GM21619 (cell line): ENCODE data around the gene FGF14.
A peak's percentile ranks its signal among the peaks of the same experiment; 100 is the strongest.

Source experiments
- ATAC-seq: cut with Tn5 transposase; IDR thresholded peaks from one replicate; pipeline ENCODE4 v1.9.1; 2021; ENCODE audit not compliant: unreplicated experiment

Gene FGF14

DNA sequence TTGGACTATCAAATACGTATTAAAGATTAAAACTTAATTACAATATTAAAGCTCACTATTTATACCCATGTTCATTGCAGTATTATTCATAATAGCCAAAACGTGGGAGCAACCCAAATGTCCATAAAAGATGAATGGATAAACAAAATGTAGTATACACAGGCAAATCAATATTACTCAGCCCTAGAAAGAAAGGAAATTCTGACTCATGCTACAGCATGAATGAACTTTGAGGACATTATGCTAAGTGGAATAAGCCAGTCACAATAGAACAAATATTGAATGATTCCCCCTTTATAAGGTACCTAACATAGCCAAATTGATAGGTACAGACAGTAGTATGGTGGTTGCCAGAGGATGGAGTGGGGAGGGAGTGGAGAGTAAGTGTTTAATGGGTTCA lies 457.3 kb downstream of the FGF14 start:
- ATAC-seq = no peak

DNA sequence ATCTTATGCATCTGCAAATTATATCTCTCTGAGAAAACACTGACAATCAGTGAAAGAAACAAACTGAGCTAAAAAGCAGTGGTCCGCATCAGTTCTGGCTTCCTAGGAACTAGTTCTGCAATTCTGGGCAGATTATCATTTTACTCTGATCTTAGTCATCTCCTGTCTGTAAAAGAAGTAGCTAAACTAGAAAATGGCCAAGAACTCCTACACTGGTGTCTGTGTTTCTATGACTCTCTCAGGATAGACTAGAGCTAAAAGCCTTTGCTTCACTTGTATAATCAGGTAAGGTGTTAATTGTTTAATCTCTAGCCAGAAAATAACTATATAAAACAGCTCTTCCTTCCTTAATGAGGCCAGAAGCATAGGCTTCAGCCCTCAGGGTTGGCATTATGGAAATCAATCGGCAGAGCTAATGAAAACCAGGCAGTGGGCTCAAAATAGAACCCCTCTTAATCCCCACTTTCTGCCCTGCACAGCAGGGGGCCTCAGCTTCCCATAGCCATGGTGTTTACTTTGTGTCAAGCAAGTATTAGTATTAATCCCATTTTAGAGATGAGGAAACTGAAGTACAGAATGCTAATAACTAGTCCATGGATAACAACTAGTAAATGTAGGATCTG lies 459.2 kb downstream of the FGF14 start:
- no peak for ATAC-seq

DNA sequence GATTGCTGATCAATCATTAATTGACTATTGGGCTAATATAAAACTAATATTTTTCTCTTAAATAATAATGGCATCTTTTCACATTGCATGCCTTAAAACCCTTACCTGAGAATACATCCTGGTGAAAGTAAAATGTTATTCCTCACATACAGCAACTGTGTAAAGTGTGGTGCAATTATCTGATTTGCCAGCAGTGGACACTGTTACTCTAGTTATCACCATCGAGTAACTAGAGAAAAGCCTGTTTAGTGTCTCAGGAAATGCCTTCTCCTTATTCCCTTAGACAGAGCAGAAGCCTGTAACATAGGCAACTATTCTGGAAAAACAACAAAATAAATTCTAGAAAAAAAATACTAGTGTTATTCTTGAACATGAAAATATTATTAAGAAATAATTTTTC lies 459.8 kb downstream of the FGF14 start:
- peak; percentile 61 for ATAC-seq

DNA sequence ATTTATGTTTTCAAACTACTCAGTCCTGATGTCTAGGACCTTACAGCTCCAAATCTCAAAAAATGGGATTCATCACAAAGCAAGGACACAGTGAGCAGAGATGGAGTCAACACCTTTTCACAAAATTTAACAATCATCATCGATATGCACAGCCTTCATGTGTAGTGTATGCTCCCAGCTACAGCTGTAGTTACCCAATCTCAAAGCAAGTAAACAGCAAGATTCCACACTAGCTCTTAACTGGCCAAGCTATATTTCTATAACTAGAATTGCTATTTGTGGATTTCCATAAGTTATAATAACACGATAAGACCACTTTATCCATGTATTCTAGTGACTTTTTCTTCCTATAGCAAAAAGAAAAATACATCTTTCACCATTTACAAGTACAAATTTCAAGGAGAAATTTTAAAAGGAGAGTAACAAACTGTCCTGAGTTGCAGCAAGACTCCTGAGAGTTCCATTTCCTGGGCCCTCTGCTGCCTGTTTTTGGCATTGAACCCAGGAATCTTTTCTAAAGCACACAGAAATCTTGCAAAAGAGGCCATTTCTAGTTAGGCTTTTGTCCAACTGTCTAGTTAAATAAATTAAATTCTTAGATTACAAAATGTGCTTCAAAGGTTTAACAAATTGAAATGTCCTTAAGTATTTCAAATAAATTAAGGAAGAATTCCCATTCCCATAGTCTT lies 460.6 kb downstream of the FGF14 start:
- ATAC-seq = no peak

DNA sequence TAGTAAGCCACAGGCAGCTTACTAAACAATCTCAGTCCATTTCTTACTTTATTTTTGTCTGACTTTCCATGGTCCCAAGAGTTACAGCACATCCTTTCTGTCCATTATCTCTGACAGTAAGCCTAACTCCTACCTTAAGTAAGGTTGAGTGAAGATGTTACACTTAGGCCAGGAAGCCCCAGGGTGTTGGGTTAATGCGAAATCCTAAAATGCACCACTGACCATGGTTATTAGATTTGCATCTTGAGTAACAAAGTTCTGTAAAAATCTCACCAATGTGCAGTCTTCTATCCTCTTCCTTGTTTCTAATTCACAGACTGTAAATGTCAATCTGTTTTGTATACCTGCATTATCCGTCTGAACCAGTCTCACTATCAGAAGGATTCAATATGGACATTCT lies 462.5 kb downstream of the FGF14 start:
- no peak for ATAC-seq

DNA sequence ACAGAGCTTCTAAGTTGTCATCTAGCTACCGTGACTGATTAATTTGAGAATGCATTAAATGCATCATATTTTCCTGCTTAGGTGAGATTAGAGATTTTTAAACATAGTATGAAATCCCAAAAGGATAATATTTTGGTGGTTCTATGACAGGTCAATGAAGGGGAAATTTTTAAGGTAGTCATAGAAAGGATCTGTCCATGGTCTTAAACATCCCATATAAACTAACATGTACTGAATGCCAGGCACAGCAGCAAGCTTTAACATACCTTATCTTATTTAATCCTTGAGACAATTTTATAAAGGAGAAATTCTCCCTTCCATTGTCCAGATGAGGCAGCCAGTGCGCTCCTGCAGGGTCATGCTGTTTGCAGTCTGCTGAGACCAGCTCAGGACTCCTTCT lies 466.0 kb downstream of the FGF14 start:
- ATAC-seq = no peak

DNA sequence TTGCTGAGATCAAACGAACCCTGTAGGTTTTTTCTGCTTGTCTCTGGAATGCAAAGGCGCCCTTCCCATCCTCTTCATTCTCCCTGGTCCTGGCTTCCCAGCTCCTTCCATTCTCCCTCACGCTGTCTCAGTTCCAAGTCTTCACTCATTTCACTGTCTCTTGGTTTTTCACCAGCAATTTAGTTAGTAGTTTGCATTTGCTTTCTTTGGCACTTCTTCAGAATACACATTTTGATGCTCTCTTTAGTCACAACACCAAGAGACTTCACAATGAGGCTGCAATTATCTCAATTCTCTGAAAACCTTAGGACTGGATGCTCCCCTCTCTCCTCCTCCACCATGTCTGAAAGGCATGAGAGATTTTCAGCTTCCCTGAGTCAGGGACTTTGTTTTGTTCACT lies 470.7 kb downstream of the FGF14 start:
- no peak for ATAC-seq

DNA sequence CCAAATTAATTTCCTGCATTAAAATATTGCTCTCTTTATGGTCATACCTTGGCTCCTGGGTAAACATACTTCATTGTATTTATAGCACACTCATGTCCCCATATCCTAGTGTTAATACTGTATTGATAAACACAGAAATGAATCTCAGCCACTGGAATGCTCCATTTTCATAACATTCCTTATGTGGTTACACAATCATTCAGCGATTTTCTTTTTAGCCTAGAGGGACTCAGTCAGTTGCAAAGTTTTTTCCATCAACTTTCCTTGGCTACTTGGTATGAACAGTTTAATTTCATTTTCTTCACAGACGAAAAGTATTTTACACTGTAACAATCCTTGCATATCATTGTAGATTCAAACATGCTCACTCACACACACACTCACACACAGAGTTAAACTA lies 471.5 kb downstream of the FGF14 start:
- ATAC-seq = no peak

DNA sequence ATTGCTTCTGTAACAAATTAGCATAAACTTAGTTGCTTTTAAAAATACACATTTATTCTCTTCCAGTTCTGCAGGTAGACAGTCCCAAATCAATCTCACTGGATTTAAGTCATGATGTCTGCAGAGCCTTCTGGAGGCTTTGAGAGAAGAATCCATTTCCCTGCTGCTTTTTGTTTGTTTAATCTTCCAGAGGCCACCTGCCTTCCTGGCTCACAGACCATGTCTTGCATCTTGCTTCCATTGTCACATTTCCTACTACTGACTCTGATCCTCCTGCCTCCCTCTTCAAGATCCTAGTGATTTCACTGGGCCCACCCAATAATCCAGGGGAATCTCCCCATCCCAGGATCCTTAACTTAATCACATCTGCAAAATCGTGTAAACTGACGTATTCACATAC lies 476.1 kb downstream of the FGF14 start:
- no peak for ATAC-seq

DNA sequence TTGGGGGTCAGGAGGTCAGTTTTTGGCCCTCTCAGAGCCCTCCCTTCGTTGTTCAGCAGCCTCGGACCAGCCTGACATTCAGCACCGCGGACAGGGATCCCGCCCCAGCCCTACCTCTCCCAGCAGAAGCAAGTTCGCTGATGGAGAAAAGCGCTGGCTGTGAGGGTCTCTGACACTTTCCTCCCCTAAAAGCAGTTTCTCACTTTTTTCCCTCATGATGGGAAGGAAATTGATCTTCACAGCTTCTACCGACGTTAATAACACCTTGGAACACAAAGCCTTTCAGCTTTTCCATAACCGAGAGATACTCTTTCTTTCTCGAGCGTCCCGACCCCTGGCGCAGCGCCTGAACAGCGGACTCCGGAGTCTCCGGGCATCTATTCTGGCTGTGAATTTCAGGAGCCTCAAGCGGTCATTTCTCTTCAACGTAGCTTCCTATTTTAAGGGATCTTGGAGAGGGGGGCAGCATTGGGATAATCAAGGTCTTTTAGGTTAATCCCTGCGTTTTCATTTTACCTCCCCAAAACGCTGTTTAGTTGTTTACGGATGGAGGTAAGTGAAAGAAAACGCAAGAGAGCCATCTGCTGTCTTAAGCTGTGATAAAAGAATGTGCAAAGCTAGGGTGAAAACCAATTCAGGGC lies 482.2 kb downstream of the FGF14 start:
- no peak for ATAC-seq

DNA sequence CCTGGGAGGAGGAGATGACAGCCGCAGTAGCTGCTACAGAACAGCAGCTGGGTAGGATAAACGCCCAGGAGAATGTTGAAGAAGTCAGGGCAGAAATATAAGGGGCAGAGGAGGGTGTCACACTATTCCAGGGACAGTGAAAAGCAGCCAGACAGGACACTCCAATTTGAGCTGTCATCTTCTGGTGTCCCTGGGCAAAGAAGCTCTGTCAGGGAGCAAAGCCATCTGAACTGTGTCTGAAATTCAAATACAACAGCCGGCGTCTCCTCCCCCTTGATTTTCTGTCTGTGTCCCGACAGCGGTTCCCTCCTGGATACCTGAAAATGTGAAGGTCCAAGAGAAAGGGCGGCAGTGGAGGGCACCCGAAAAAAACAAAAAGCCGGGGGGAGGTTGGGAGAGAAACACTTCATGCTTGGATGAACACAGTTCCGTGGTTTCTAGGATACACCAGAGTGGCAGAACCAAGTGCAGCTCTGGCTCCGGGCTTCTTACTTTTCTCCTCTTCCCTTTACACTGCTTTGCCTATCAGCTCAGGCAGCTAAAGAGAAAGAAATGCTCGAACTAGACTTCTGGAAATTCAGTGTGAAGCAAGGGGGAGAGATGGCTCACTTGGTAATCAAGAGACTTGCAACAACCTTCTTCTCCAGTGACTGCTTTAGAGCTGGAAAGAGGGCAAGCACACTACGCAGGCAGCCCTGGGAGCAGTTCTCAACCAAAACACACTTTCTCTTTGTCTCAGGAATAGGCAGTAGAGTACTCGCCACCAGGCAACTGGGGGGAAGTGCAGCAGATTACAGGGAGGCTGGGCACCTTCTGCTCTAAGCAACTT lies 483.8 kb downstream of the FGF14 start:
- ATAC-seq = no peak

DNA sequence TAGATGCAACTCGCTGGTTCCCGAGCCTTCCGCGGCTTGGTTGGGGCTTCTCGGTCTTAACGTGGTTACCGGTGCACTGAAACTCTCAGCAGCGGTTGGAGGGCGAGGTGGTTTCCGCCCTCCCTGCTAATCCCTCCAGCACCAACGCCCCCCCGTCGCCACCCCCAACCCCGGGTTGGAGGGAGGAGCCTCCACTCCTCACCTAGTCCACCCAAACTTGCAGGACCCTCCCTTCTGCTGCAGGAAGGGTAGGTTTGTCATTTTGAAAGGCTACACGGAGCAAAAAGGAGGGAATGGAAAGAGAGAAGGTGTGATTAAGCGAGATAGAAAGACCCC lies 484.4 kb downstream of the FGF14 start:
- ATAC-seq = no peak

DNA sequence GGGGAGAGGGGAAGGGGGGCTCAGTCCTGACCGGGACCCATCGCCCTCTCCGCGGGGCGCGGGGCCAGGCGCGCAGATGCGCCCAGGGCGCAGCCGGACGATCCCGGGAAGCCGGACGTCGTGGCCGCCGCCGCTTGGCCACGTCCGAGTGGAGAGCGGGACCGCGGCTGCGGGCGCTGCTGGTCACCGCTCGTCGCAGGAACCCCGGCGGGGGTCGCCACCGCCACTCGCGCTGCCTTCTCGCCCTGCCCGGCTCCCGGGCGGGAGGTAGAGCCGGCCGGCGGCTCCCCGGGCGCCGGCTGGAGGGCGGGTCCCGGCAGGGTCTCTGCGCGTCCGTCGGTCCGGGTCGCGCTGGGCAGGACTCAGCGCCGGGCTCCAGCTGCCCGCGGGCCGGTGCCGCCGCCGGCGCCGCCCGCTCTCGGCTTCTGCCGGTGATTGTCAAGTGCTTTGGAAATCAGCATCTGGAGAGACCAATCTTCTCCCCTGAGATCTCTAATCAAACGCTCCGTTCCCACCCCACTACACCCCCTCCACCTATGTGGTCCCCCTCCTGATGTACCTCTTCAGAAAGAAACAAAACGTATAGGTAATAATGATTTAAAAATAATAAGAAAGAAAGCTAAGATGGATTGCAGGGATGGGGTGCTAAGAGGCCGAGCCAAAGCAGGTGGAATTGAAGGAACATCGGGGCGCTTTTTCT lies 484.9 kb downstream of the FGF14 start:
- ATAC-seq = no peak

DNA sequence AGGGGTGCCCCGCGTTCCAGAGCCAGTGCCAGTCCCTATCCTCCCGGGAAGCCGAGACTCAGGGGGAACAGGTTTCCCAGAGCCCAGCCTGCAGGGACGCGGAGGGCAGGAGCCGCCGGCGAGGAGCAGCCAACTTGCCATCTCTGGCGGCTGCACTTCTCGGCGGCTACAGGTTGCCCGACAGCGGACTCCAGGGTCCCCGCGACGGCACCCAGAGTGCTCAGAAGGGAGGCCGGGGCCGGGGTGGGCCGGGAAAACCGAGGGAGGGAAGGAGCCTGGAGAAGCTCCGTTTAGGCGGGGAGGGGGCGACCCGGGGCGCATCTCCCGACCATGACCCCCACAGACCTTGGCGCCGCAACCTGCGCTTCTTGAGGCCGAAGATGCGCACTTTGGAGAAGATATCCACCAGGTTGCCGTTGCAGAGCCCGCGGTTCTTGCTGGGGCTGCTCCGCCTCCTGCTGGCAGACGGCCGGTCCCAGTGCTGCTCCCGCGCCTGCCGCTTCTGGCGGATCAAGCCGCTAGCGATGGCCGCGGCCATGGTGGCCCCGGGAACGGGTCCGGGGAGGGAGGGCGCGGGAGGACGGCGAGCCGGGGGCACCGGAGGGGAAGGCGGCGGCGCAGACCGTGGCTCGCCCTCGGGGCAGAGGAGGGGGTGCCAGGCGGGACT lies 485.6 kb downstream of the FGF14 start:
- no peak for ATAC-seq

DNA sequence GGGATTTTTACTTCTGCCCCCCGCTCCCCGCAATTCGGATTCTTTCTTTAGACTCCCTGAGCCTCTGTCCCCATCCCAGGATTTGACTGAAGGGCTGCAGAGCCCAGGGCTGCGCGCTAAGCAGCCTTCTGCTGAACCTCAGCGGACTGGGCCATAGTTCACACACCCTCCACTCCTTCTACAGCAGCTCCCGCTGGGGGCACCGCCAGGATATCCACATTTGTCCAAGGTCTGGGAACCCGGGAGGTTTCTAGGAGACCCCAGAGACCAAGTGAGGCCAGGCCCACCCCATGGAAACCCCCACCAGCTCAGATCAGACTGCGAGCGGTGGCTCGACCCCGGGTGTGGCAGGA lies 486.1 kb downstream of the FGF14 start:
- no peak for ATAC-seq

DNA sequence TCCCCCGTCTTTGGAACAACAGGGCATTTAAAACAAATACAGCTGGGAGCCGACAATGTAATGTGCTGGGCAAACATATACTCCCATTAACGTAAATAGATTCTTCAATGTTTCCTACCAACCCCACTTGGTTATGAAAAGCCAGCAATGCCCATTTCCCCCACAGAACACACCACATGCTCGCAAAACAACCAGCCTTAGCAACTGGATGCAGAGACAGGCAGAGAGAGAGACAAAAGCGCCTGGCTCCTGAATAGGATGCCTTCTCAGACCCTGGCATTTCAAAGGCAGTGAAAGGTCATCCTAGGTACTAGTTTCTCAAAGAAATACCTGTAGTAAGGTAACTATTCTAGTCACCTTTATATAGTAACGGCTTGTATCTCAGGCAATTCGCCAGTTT lies 486.5 kb downstream of the FGF14 start:
- ATAC-seq = no peak

DNA sequence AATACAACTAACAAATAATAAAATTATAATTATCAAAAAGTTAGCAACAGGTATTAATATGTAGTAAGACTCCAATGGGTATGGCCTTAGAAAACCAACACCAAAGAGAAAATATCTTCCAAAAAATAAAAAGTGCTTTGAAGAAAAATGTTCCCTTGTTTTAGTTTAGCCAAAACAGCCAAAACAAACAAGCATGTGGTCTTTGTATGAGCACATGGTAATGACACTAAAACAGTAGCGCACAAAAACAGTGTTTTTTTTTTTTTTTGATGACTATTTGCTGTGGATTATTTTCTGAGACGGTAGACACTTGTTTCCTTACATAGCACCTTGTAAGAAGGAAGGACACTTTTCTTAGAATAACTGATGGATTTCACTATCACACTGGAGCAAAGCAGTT lies 490.1 kb downstream of the FGF14 start:
- no peak for ATAC-seq

DNA sequence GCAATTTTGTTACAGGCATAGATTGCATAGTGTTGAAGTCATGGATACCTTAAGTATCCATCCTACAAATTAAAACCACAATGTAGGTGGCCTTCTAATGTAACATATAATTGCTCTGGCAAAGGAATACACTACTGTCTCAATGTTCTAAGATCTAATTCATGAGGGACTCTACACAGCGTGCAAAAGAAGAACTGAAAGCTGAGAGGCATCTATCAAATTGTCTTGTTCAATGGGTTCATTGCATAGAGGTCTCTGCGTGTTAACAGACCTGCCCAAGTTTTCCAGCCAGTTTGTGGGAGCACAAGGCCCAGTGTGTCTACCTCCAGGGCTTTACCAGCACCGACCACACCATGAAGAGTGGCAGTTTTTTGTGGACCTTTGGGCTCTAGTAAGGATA lies 498.0 kb downstream of the FGF14 start:
- ATAC-seq = no peak

DNA sequence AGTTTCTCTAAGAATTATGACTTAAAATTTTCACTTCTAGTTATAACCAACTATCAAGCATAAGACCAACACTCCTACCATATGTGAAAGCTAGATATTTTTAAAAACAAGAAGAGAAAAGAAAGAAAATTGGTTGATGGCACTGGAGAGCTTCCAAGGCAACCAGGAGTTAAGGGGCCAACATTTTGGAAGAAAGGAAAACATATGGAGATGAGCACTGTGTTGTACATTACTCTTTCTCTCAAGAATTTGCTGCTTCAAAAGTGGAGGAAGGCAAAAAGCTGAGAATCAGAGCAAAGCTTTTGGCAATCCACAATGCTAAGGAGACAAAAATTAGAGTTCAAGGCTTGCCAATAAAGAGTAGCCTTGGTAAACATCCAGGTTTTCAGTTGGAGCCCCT lies 503.2 kb downstream of the FGF14 start:
- no peak for ATAC-seq

DNA sequence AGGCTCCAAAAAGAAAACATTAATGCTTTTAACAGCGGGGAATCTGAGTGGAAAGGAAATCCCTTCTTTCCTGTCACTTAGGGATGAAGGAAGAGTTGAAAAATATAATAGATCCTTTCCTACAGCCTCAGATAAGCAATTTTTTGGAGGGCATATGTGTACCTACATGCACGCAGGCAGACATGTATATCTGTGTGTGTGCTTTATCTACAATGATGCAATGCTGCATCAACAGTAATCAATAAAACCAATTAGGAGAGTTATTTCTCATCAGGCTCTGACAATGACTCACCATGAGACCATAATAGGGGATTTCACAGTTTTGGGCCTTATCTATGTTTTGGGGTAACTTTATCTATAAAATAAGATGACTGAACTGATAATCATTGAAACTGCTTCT lies 505.3 kb downstream of the FGF14 start:
- no peak for ATAC-seq

DNA sequence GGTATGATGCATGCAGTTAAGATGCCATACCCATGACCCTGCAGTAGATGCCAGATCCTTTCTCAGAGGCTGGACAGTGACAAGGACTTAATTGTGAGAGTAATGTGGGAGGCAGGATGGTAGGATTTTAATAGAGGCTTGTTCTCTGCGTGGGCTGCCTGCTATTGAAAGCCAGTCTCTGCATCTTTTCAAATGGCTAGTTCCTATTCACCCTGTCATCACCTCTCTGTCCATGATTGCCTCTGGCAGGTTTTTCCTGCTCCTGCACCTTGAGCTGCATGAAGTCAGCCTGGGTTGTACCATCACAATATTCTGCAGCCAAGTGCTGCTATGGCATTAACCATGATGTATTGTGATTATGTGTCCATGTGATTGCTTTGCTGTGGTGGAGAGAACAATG lies 508.8 kb downstream of the FGF14 start:
- no peak for ATAC-seq
